Neural crest cell (in vitro differentiated cells): ENCODE results near the gene KRTAP24-1. TPM values are rescaled to one million over a fixed set of nuclear protein-coding genes. Genes with fewer than 3 reads are reported as not detected.

Experiments
- DNase-seq: peaks from one replicate; pipeline ENCODE4 v3.0.0; 2021; ENCODE audit warnings: low read depth, mixed read lengths, low spot score
- H3K27ac Mint-ChIP-seq: one replicate; pipeline ENCODE4 v1.8.0; 2021; ENCODE audit warnings: mild to moderate bottlenecking, mixed read lengths; ENCODE audit not compliant: unreplicated experiment
- H3K27me3 Mint-ChIP-seq: 2 replicates; pipeline ENCODE4 v1.8.0; 2021; ENCODE audit warnings: low read depth, mild to moderate bottlenecking, mixed read lengths
- H3K36me3 Mint-ChIP-seq: 2 replicates; pipeline ENCODE4 v1.8.0; 2021; ENCODE audit warnings: low read depth, mild to moderate bottlenecking, mixed read lengths
- H3K4me1 Mint-ChIP-seq: 2 replicates; pipeline ENCODE4 v1.8.0; 2021; ENCODE audit warnings: mixed read lengths
- H3K4me3 Mint-ChIP-seq: one replicate; pipeline ENCODE4 v1.8.0; 2021; ENCODE audit warnings: mild to moderate bottlenecking, mixed read lengths
- H3K9me3 Mint-ChIP-seq: 2 replicates; pipeline ENCODE4 v1.8.0; 2021; ENCODE audit warnings: mixed read lengths
- total RNA-seq: library from RNA; stranded (reverse); gene quantifications from 2 replicates; pipeline ENCODE4 v1.2.1, GENCODE V29; 2021
- TF ChIP-seq, protein P1 (sequence below): fragments of 200-600 bp; sonication (generic); conservative IDR thresholded peaks from 2 replicates; pipeline ENCODE4 v1.5.0; 2021; ENCODE audit warnings: antibody characterized with exemption, mild to moderate bottlenecking

The KRTAP24-1 gene
- total RNA-seq, 1 donor from 2014 or later: not detected

DNA sequence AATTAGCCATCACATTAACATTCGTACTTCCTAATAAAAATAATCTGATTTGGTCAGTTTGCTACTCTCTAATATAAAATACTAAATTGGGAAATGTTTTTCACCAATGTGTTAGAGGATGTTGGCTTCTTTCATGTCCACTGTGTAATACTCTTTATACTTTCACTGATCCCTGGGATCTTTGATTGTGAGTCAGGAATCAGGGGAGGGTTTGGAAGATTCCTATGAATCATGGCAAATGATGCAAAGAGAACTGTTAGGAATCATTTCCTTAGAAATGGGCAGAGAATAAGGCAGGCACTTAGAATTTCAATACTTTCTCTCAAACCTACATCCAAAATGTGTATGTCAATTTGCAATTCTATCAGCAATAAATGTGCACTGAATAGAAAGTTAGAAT, 31.0 kb downstream of the KRTAP24-1 start:
- DNase-seq: no peak
- no peaks in the 10 kb centered on the region for H3K27me3 Mint-ChIP-seq
- no peak overlapping the region for H3K4me3 Mint-ChIP-seq
- peaks cover 7% of the 10 kb centered on the region for H3K9me3 Mint-ChIP-seq
- no peaks in the 10 kb centered on the region for H3K4me1 Mint-ChIP-seq
- no peak overlapping the region for H3K27ac Mint-ChIP-seq
- no peaks in the 10 kb centered on the region for H3K36me3 Mint-ChIP-seq
- TF ChIP-seq, protein P1, sequence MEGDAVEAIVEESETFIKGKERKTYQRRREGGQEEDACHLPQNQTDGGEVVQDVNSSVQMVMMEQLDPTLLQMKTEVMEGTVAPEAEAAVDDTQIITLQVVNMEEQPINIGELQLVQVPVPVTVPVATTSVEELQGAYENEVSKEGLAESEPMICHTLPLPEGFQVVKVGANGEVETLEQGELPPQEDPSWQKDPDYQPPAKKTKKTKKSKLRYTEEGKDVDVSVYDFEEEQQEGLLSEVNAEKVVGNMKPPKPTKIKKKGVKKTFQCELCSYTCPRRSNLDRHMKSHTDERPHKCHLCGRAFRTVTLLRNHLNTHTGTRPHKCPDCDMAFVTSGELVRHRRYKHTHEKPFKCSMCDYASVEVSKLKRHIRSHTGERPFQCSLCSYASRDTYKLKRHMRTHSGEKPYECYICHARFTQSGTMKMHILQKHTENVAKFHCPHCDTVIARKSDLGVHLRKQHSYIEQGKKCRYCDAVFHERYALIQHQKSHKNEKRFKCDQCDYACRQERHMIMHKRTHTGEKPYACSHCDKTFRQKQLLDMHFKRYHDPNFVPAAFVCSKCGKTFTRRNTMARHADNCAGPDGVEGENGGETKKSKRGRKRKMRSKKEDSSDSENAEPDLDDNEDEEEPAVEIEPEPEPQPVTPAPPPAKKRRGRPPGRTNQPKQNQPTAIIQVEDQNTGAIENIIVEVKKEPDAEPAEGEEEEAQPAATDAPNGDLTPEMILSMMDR: no peak

DNA sequence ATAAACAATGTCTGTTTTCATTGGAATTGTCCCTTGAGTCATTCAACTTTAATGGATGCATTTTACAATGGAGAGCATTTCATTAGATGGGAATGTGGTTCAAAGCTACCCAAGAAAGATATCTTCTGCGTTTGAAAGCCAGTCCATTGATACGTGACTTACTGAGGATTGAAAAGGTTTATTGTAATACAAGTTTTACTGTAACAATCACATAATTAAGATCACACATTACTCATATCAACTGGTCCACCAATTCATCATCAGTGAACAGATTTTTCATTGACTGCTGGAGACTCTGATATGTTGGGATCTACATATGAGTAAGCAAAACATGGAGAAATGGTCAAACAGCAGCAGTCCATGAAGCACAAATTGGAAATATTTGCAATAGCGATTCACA, 32.8 kb downstream of the KRTAP24-1 start:
- Mint-ChIP-seq H3K4me3 (no peak overlapping the region), H3K36me3 (no peaks in the 10 kb centered on the region), H3K4me1 (no peaks in the 10 kb centered on the region), H3K27me3 (no peaks in the 10 kb centered on the region), H3K9me3 (peaks cover 7% of the 10 kb centered on the region), H3K27ac (no peak overlapping the region)
- DNase-seq: no peak
- TF ChIP-seq, protein P1: no peak

DNA sequence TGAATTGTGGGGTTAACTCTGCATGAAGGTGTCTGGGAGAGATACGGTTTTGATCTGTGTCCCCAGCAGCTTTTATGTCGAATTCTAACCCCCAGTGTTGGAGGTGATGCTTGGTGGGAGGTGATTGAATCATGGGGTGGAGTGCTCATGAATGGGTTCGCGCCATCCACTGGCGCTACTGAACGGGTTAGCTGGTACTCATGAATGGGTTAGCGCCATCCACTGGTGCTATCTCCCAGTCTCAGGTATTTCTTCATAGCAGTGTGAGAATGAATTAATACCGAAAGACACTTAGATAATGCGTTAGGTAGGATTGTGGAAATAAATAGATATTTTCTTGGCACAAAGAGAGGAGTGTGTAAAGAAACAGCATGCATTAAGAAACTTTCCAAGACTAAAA, 33.9 kb downstream of the KRTAP24-1 start:
- no peak overlapping the region for H3K27ac Mint-ChIP-seq
- TF ChIP-seq, protein P1: no peak
- H3K27me3 Mint-ChIP-seq: no peaks in the 10 kb centered on the region
- no peaks in the 10 kb centered on the region for H3K36me3 Mint-ChIP-seq
- peaks cover 7% of the 10 kb centered on the region for H3K4me1 Mint-ChIP-seq
- H3K4me3 Mint-ChIP-seq: no peak overlapping the region
- H3K9me3 Mint-ChIP-seq: peaks cover 7% of the 10 kb centered on the region
- DNase-seq: no peak

DNA sequence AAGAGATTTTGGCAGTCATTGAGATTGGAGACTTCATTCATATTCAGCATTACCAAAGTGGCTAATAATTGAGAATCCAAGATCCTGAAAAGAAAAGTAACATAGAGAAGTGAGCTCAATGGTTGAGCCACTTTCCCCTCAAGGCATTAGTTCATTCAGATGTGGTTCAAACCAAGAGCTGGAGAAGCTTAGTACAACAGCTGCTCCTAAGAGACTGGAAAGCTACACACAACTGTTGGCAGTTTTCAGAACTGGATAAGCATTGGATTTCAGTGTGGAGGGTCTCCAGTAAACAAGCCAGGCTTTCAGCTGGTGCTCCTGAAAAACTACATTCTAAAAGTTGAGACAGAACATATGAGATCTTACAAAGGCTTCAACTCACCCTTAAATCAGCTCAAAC, 37.7 kb downstream of the KRTAP24-1 start:
- Mint-ChIP-seq H3K36me3 (no peaks in the 10 kb centered on the region), H3K9me3 (peaks cover 2% of the 10 kb centered on the region), H3K4me1 (peaks cover 10% of the 10 kb centered on the region), H3K27ac (no peak overlapping the region), H3K27me3 (no peaks in the 10 kb centered on the region), H3K4me3 (no peak overlapping the region)
- TF ChIP-seq, protein P1: no peak
- no peak for DNase-seq

DNA sequence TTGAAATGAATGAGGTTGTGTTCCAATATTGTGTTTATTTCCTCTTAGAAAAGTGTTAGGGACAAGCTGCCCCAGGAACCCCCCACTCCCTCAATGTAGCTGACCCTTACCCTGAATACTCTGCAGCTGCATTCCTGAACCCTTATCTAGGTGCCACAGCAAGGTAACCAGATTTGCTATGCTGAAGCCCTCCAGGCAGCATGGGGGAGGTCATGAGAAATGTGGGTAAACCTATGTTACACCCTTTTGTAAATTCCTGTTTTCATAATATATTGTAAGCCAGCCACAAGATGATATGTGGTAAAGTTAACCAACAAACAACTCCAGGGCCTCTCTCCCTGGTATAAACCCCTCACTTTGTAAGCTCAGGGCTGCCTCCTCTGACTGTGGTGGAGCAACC, 39.1 kb downstream of the KRTAP24-1 start:
- Mint-ChIP-seq H3K27ac (no peak overlapping the region), H3K36me3 (no peaks in the 10 kb centered on the region), H3K4me3 (no peak overlapping the region), H3K27me3 (no peaks in the 10 kb centered on the region), H3K4me1 (peaks cover 10% of the 10 kb centered on the region), H3K9me3 (no peaks in the 10 kb centered on the region)
- TF ChIP-seq, protein P1: no peak
- DNase-seq: no peak

DNA sequence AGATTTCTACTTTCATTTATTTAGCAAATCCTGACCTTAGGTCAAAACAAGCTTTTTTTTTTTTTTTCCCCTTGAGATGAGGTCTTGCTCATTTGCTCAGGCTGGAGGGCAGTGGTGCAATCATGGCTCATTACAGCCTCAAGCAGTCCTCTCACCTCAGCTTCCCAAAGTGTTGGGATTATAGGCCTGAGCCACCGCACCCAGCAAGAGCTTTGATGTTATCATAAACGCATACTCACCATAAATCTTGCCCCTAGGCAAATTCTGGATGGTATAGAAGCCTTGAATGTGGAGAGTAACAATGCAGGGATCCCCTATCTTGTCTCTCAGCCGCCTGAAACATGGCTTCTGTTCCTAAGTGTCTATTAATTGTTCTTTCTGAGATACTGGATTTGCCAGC, 42.1 kb downstream of the KRTAP24-1 start:
- no peaks in the 10 kb centered on the region for H3K9me3 Mint-ChIP-seq
- no peaks in the 10 kb centered on the region for H3K27me3 Mint-ChIP-seq
- no peak overlapping the region for H3K4me3 Mint-ChIP-seq
- peak overlapping the region; percentile 23 for H3K27ac Mint-ChIP-seq
- H3K4me1 Mint-ChIP-seq: peaks cover 10% of the 10 kb centered on the region
- no peak for DNase-seq
- TF ChIP-seq, protein P1: no peak
- H3K36me3 Mint-ChIP-seq: no peaks in the 10 kb centered on the region
